Central memory CD8-positive, alpha-beta T cell (primary cell): Measurements from ENCODE around the gene CA9.
A peak's percentile ranks its signal among the peaks of the same experiment; 100 is the strongest.

Experiments used
- ATAC-seq: fragments of 150-1000 bp; cut with Tn5 transposase; replicated peaks from 2 replicates; pipeline ENCODE4 v1.10.0; 2022; ENCODE audit warnings: mild to moderate bottlenecking, moderate FRiP score, moderate number of reproducible peaks; ENCODE audit not compliant: poor library complexity, severe bottlenecking; ENCODE audit errors: extremely low read depth
- DNase-seq, 2 donors: peaks; one replicate each; pipeline ENCODE4 v3.0.0; 2021; ENCODE audit warnings: low spot score in 2 of 2
- H3K27ac Mint-ChIP-seq: one replicate; pipeline ENCODE4 v1.8.0; 2022; ENCODE audit warnings: low read depth, mild to moderate bottlenecking, moderate library complexity, mixed read lengths
- H3K27me3 Mint-ChIP-seq: one replicate; pipeline ENCODE4 v1.8.0; 2022; ENCODE audit warnings: mixed read lengths
- H3K36me3 Mint-ChIP-seq: one replicate; pipeline ENCODE4 v1.8.0; 2022; ENCODE audit warnings: mild to moderate bottlenecking, moderate library complexity, mixed read lengths; ENCODE audit not compliant: insufficient read depth
- H3K4me1 Mint-ChIP-seq: one replicate; pipeline ENCODE4 v1.8.0; 2022; ENCODE audit warnings: mixed read lengths
- H3K4me3 Mint-ChIP-seq: one replicate; pipeline ENCODE4 v1.8.0; 2022; ENCODE audit warnings: mild to moderate bottlenecking, moderate library complexity, mixed read lengths
- H3K9me3 Mint-ChIP-seq: one replicate; pipeline ENCODE4 v1.8.0; 2022; ENCODE audit warnings: mixed read lengths

Gene CA9

DNA sequence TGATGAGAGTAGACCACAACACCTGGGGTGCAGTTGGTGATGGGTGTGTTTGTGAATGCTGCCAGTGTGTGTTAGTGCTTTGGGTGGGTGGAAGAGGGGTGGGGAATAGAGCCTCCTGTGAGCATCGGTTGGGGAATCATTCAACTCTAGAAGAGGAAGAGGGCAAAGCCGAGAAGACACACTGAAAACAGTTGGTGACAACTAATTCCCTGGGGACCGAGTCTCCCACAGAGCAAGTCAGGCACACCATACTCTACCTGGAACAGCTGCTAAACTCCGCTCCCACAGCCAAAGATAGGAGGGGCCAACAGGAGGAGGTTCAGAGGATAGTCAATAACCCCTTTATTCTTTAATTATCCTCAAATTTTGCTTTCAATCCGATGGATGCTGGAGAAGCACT lies 7.2 kb upstream of the CA9 start:
- Mint-ChIP-seq H3K27ac (no peak overlapping the region), H3K27me3 (no peaks in the 10 kb centered on the region), H3K9me3 (no peaks in the 10 kb centered on the region), H3K4me3 (peak overlapping the region; percentile 5), H3K4me1 (peaks cover 48% of the 10 kb centered on the region), H3K36me3 (peaks cover 3% of the 10 kb centered on the region)
- DNase-seq (no peak), ATAC-seq (no peak)

GRCh38 chr9:35667939-35668338 lies 5.8 kb upstream of the CA9 start:
- Mint-ChIP-seq H3K9me3 (no peaks in the 10 kb centered on the region), H3K4me1 (peaks cover 34% of the 10 kb centered on the region), H3K4me3 (no peak overlapping the region), H3K27me3 (no peaks in the 10 kb centered on the region), H3K27ac (no peak overlapping the region), H3K36me3 (no peaks in the 10 kb centered on the region)
- no peak for ATAC-seq
- DNase-seq: no peak

DNA sequence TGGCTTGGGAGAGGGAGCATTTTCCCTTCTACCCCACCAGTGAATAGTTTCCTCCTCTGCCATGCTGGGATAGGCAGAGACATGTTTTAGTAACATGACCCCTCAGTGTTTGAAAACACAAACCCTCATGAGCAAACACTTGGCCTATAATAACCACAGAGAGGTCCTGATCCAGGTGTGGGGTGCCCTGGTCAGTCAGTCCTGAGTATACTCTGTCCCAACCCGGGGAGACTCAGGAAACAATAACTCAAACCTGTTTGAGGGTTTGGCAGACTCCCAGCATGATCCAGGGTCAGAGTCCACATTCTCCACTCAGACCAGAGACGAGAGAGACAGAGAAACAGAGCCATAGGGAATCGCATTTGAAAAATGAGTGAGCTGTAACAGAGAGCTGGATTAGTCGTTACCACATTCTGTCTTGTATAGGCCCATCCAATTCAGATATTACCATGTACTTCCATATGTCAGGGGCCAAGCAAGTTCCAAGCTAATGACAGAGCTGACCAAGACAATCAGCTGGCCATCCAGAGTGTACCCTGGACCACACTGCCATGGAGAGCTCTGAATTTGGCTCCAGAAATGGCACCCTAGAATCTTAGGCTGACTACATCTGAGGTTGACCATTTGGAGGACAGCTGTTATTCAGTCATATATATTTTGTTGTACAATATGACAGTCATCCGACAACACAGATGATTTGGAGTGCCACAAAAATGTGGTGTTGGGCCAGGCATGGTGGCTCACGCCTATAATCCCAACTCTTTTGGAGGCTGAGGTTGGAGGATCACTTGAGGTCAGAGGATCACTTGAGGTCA lies 4.2 kb upstream of the CA9 start:
- Mint-ChIP-seq H3K27ac (no peak overlapping the region), H3K27me3 (peaks cover 6% of the 10 kb centered on the region), H3K4me1 (peaks cover 21% of the 10 kb centered on the region), H3K4me3 (no peak overlapping the region), H3K36me3 (no peaks in the 10 kb centered on the region), H3K9me3 (no peaks in the 10 kb centered on the region)
- ATAC-seq (no peak), DNase-seq (no peak)

DNA sequence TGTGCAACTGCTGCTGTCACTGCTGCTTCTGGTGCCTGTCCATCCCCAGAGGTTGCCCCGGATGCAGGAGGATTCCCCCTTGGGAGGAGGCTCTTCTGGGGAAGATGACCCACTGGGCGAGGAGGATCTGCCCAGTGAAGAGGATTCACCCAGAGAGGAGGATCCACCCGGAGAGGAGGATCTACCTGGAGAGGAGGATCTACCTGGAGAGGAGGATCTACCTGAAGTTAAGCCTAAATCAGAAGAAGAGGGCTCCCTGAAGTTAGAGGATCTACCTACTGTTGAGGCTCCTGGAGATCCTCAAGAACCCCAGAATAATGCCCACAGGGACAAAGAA lies 265 bp downstream of the CA9 start:
- peaks cover 2% of the 10 kb centered on the region for H3K36me3 Mint-ChIP-seq
- H3K27ac Mint-ChIP-seq: no peak overlapping the region
- no peak for ATAC-seq
- H3K9me3 Mint-ChIP-seq: no peaks in the 10 kb centered on the region
- H3K4me1 Mint-ChIP-seq: peaks cover 5% of the 10 kb centered on the region
- peaks cover 21% of the 10 kb centered on the region for H3K27me3 Mint-ChIP-seq
- H3K4me3 Mint-ChIP-seq: peak overlapping the region; percentile 45
- DNase-seq: no peak

DNA sequence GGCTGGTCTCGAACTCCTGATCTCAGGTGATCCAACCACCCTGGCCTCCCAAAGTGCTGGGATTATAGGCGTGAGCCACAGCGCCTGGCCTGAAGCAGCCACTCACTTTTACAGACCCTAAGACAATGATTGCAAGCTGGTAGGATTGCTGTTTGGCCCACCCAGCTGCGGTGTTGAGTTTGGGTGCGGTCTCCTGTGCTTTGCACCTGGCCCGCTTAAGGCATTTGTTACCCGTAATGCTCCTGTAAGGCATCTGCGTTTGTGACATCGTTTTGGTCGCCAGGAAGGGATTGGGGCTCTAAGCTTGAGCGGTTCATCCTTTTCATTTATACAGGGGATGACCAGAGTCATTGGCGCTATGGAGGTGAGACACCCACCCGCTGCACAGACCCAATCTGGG lies 1.5 kb downstream of the CA9 start:
- H3K27me3 Mint-ChIP-seq: peaks cover 21% of the 10 kb centered on the region
- H3K9me3 Mint-ChIP-seq: no peaks in the 10 kb centered on the region
- no peak overlapping the region for H3K27ac Mint-ChIP-seq
- peaks cover 2% of the 10 kb centered on the region for H3K36me3 Mint-ChIP-seq
- peaks cover 5% of the 10 kb centered on the region for H3K4me1 Mint-ChIP-seq
- peak overlapping the region; percentile 69 for H3K4me3 Mint-ChIP-seq
- DNase-seq (no peak), ATAC-seq (no peak)

DNA sequence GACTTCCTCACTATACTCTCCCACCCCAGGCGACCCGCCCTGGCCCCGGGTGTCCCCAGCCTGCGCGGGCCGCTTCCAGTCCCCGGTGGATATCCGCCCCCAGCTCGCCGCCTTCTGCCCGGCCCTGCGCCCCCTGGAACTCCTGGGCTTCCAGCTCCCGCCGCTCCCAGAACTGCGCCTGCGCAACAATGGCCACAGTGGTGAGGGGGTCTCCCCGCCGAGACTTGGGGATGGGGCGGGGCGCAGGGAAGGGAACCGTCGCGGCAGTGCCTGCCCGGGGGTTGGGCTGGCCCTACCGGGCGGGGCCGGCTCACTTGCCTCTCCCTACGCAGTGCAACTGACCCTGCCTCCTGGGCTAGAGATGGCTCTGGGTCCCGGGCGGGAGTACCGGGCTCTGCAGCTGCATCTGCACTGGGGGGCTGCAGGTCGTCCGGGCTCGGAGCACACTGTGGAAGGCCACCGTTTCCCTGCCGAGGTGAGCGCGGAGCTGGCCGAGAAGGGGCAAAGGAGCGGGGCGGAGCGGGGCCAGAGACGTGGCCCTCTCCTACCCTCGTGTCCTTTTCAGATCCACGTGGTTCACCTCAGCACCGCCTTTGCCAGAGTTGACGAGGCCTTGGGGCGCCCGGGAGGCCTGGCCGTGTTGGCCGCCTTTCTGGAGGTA lies 2.1 kb downstream of the CA9 start:
- peaks cover 21% of the 10 kb centered on the region for H3K27me3 Mint-ChIP-seq
- H3K27ac Mint-ChIP-seq: no peak overlapping the region
- ATAC-seq: no peak
- peaks cover 5% of the 10 kb centered on the region for H3K4me1 Mint-ChIP-seq
- H3K36me3 Mint-ChIP-seq: peaks cover 2% of the 10 kb centered on the region
- H3K4me3 Mint-ChIP-seq: peak overlapping the region; percentile 69
- no peaks in the 10 kb centered on the region for H3K9me3 Mint-ChIP-seq
- DNase-seq: no peak

GRCh38 chr9:35679091-35679490 lies 5.4 kb downstream of the CA9 start:
- Mint-ChIP-seq H3K4me1 (peaks cover 5% of the 10 kb centered on the region), H3K4me3 (no peak overlapping the region), H3K27ac (no peak overlapping the region), H3K9me3 (no peaks in the 10 kb centered on the region), H3K27me3 (peaks cover 19% of the 10 kb centered on the region), H3K36me3 (peaks cover 2% of the 10 kb centered on the region)
- DNase-seq (no peak), ATAC-seq (no peak)

DNA sequence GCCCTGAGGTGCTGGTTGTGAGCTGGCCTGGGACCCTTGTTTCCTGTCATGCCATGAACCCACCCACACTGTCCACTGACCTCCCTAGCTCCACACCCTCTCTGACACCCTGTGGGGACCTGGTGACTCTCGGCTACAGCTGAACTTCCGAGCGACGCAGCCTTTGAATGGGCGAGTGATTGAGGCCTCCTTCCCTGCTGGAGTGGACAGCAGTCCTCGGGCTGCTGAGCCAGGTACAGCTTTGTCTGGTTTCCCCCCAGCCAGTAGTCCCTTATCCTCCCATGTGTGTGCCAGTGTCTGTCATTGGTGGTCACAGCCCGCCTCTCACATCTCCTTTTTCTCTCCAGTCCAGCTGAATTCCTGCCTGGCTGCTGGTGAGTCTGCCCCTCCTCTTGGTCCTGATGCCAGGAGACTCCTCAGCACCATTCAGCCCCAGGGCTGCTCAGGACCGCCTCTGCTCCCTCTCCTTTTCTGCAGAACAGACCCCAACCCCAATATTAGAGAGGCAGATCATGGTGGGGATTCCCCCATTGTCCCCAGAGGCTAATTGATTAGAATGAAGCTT lies 6.1 kb downstream of the CA9 start:
- ATAC-seq (no peak), DNase-seq (no peak)
- Mint-ChIP-seq H3K9me3 (no peaks in the 10 kb centered on the region), H3K4me1 (peaks cover 5% of the 10 kb centered on the region), H3K27me3 (peaks cover 12% of the 10 kb centered on the region), H3K36me3 (peaks cover 2% of the 10 kb centered on the region), H3K4me3 (no peak overlapping the region), H3K27ac (no peak overlapping the region)

GRCh38 chr9:35680331-35681105 lies 6.8 kb downstream of the CA9 start:
- Mint-ChIP-seq H3K27ac (no peak overlapping the region), H3K36me3 (peaks cover 2% of the 10 kb centered on the region), H3K27me3 (peaks cover 9% of the 10 kb centered on the region), H3K4me3 (no peak overlapping the region), H3K9me3 (no peaks in the 10 kb centered on the region), H3K4me1 (peaks cover 5% of the 10 kb centered on the region)
- ATAC-seq (no peak), DNase-seq (no peak)

- Mint-ChIP-seq H3K4me3 (no peak overlapping the region), H3K27ac (no peak overlapping the region), H3K9me3 (no peaks in the 10 kb centered on the region), H3K4me1 (peaks cover 1% of the 10 kb centered on the region), H3K36me3 (peaks cover 6% of the 10 kb centered on the region), H3K27me3 (peaks cover 3% of the 10 kb centered on the region)
- ATAC-seq: no peak
- DNase-seq: no peak
Measured at GRCh38 chr9:35681341-35682002, 7.7 kb downstream of the CA9 start.

GRCh38 chr9:35682051-35682450 lies 8.3 kb downstream of the CA9 start:
- Mint-ChIP-seq H3K27ac (no peak overlapping the region), H3K36me3 (peaks cover 4% of the 10 kb centered on the region), H3K4me3 (no peak overlapping the region), H3K9me3 (no peaks in the 10 kb centered on the region), H3K4me1 (no peaks in the 10 kb centered on the region), H3K27me3 (no peaks in the 10 kb centered on the region)
- DNase-seq (no peak), ATAC-seq (no peak)
